Karpas-422 (cell line): ENCODE measurements around the gene DCDC2C. TPM values are rescaled to one million over a fixed set of nuclear protein-coding genes. Genes with fewer than 3 reads are reported as not detected.
"Not testable (repeated sequence)": the region's sequence is repeated elsewhere in the genome, so short reads cannot be mapped to it uniquely, and the experiment has no call there.

Experiments used
- DNase-seq: peaks from one replicate; pipeline ENCODE4 v3.0.0-alpha.2; 2015
- H2AFZ ChIP-seq: fragments of 200-600 bp; sonication (generic); 2 replicates; pipeline ENCODE4 v1.6.1; 2014; ENCODE audit warnings: antibody characterized with exemption, low read length, mixed read lengths
- H3K27ac ChIP-seq: fragments of 200-600 bp; sonication (generic); 2 replicates; pipeline ENCODE4 v1.5.1; 2014; ENCODE audit warnings: mild to moderate bottlenecking, low read length, moderate library complexity
- H3K27me3 ChIP-seq: fragments of 200-600 bp; sonication (generic); 2 replicates; pipeline ENCODE4 v1.6.1; 2014; ENCODE audit warnings: low read length, mixed read lengths
- H3K36me3 ChIP-seq: fragments of 200-600 bp; sonication (generic); 2 replicates; pipeline ENCODE4 v1.6.1; 2014; ENCODE audit warnings: low read length, mixed read lengths; ENCODE audit not compliant: insufficient read depth
- H3K4me1 ChIP-seq: fragments of 200-600 bp; sonication (generic); 2 replicates; pipeline ENCODE4 v1.6.1; 2014; ENCODE audit warnings: mild to moderate bottlenecking, low read length, mixed read lengths
- H3K4me2 ChIP-seq: fragments of 200-600 bp; sonication (generic); 2 replicates; pipeline ENCODE4 v1.6.1; 2014; ENCODE audit warnings: low read length, low read depth, mild to moderate bottlenecking; ENCODE audit not compliant: poor library complexity, severe bottlenecking
- H3K4me3 ChIP-seq: fragments of 200-600 bp; sonication (generic); 2 replicates; pipeline ENCODE4 v1.5.1; 2014; ENCODE audit warnings: mild to moderate bottlenecking, antibody characterized with exemption, low read length, mixed read lengths
- H3K79me2 ChIP-seq: fragments of 200-600 bp; sonication (generic); 2 replicates; pipeline ENCODE4 v1.6.1; 2014; ENCODE audit warnings: mild to moderate bottlenecking, low read length, mixed read lengths
- H3K9ac ChIP-seq: fragments of 200-600 bp; sonication (generic); 2 replicates; pipeline ENCODE4 v1.6.0; 2014; ENCODE audit warnings: low read length
- H3K9me2 ChIP-seq: fragments of 200-600 bp; sonication (generic), shearing (Covaris generic); replicated peaks from 2 replicates; pipeline ENCODE4 v1.6.0; 2014; ENCODE audit warnings: mild to moderate bottlenecking, low read length, moderate library complexity; ENCODE audit not compliant: insufficient read depth
- H3K9me3 ChIP-seq: fragments of 300-700, 200-600 bp; sonication (generic); 2 replicates; pipeline ENCODE4 v1.6.1; 2014; ENCODE audit warnings: low read length, mixed read lengths
- H4K20me1 ChIP-seq: fragments of 200-600 bp; sonication (generic); 2 replicates; pipeline ENCODE4 v1.6.1; 2014; ENCODE audit warnings: mild to moderate bottlenecking, antibody characterized with exemption, low read length, low read depth; ENCODE audit not compliant: insufficient read depth
- total RNA-seq: library from RNA; depleted of rRNA; stranded (reverse); fragments of >200 nt; shearing (Covaris generic); gene quantifications from 2 replicates; pipeline ENCODE4 v1.2.3, GENCODE V29; 2014; ENCODE audit warnings: low replicate concordance

Gene DCDC2C
- total RNA-seq, 1 experiment from 2014 or later = not detected

DNA sequence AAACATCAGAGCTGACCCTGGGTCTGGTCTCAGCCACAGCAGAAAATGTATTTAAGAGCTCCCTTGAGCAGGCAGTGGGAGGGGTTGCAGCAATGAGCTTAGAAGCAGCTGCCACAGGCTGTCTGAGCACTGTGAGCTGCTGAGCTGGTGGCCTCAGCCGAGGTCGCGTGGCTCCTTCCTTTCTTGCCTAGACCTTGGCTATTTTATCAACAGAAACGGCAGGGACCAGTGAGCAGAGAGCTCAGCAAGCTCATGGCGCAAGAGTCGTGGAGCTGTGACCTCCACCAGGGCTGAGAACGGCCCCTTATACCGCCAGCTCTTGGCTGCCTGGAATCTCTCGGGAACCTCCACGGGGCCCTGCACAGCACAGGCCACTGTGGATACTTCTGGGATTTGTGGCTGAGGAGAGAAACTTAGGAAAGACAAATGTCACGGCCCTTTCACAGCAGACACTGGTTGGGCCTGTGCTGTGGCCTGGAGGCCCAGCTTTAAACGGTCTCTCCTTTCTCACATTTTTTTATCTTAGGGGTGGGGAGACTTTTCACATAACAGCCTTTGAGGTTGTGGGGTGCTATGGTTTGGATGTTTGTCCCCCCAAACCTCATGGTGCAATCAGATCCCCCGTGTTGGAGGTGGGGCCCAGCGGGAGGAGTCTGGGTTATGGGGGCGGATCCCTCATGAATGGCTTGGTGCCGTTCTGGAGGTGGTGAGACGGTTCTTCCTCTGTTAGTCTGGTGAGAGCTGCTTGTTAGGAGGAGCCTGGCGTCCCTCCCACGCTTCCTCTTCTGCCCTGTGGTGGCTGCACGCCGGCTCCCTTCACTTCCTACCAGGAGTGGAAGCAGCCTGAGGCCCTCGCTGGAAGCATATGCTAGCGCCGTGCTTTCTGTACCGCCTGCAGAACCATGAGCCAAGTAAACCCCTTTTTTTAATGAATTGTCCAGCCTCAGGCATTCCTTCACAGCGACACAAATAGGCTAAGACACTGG, 43.6 kb upstream of the DCDC2C start:
- no peaks in the 10 kb centered on the region for H3K9me3 ChIP-seq
- no peak overlapping the region for H3K27ac ChIP-seq
- no peaks in the 10 kb centered on the region for H3K36me3 ChIP-seq
- no peaks in the 10 kb centered on the region for H3K9me2 ChIP-seq
- no peaks in the 10 kb centered on the region for H3K27me3 ChIP-seq
- no peak overlapping the region for H3K4me3 ChIP-seq
- no peaks in the 10 kb centered on the region for H3K79me2 ChIP-seq
- no peak overlapping the region for H3K9ac ChIP-seq
- no peak overlapping the region for H3K4me2 ChIP-seq
- no peaks in the 10 kb centered on the region for H4K20me1 ChIP-seq
- DNase-seq = no peak
- H2AFZ ChIP-seq = no peak overlapping the region
- H3K4me1 ChIP-seq = peaks cover 4% of the 10 kb centered on the region

DNA sequence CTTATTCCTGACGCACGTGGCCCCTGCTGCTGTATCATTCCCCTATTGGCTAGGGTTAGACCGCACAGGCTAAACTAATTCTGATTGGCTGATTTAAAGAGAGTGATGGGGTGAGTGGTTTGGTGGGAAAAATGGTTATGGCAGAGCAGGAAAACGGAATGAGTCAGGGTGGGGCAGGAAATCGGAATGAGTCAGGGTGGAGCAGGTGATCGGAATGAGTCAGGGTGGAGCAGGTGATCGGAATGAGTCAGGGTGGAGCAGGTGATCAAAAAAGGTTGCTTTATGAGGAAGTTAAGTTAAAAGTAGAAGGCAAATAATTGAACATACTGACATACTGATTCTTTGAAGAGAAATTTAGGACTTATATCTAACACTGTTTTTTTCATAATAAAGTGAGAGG, 42.7 kb upstream of the DCDC2C start:
- not testable (repeated sequence) for H3K36me3 ChIP-seq, H3K79me2 ChIP-seq, H4K20me1 ChIP-seq, H2AFZ ChIP-seq, DNase-seq, H3K4me1 ChIP-seq, H3K27ac ChIP-seq, H3K4me2 ChIP-seq, H3K27me3 ChIP-seq, H3K4me3 ChIP-seq, H3K9me2 ChIP-seq, H3K9me3 ChIP-seq, H3K9ac ChIP-seq

DNA sequence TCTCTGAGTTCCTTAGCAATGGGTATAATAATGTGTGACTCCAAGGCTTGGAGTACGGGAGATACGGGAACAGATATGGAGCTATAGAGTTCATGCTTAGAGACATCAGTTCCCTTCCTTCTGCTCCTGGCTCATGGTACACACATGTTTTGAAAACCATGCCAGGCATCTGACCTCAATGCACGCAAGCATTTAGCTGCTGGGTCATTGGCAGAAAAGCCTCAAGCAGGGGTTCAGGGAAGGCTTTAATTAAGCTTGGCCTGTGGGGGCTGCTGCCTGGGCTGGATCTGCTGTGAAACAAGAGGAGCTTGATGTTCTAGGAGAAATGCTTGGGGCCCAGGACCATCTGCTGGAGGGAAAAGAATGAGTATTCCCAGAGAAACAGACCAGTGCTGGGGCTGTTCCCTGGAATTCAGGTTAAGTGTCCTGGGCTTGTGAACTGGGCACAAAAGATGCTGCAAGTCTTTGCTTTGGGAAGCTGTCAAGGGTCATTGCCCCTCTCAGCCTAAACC, 42.2 kb upstream of the DCDC2C start:
- DNase-seq = no peak
- Histone ChIP-seq H3K79me2 (no peaks in the 10 kb centered on the region), H2AFZ (no peak overlapping the region)

DNA sequence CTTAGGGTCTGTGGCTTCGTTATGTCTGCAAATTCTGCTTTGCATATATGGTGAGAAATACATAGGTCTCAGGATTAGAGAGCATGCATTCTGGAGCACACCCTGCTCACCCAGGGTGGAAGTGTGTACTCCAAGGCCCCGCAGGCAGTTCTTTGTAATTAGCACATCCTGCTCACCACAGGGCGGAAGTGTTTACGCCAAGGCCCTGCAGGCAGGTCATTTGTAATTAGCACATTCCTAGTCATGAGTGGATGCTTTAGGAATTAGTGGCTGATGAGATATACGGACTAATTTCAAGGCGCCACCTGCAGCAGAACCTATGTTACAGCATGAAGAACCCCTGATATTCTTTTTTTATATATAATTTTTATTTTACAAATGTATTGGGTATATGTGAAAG, 41.1 kb upstream of the DCDC2C start:
- H3K4me2 ChIP-seq = no peak overlapping the region
- no peak for DNase-seq
- H3K9me3 ChIP-seq = no peaks in the 10 kb centered on the region
- H3K36me3 ChIP-seq = no peaks in the 10 kb centered on the region
- H3K79me2 ChIP-seq = no peaks in the 10 kb centered on the region
- H3K4me3 ChIP-seq = no peak overlapping the region
- no peak overlapping the region for H3K9ac ChIP-seq
- H3K27me3 ChIP-seq = no peaks in the 10 kb centered on the region
- H3K27ac ChIP-seq = no peak overlapping the region
- no peaks in the 10 kb centered on the region for H3K9me2 ChIP-seq
- H4K20me1 ChIP-seq = no peaks in the 10 kb centered on the region
- no peak overlapping the region for H2AFZ ChIP-seq
- H3K4me1 ChIP-seq = no peaks in the 10 kb centered on the region

More for the DNA sequence above, 42.2 kb upstream of the DCDC2C start:
- Histone ChIP-seq H3K4me3 (no peak overlapping the region), H3K9me3 (no peaks in the 10 kb centered on the region), H3K4me2 (no peak overlapping the region), H3K9ac (no peak overlapping the region), H3K9me2 (no peaks in the 10 kb centered on the region), H4K20me1 (no peaks in the 10 kb centered on the region), H3K36me3 (no peaks in the 10 kb centered on the region), H3K4me1 (peaks cover 4% of the 10 kb centered on the region), H3K27me3 (no peaks in the 10 kb centered on the region), H3K27ac (no peak overlapping the region)

DNA sequence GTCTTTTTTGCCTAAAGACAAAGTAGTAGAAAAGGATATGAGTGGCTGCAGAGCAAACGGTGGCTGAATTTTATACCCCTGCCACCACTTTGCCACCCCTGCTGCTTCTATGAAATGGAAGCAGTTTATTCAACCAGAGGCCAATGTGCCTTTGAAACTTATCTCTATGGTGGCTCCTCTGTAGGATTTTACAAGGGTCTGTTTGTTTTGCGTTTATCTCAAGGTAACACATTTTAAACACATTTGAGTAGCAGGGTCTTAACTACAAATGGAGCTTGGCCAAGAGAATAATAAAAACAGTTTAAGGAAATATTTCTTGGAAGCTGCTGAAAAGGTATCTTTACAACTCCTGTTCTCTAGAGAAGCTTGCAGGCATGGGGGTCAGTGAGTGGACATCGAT, 39.3 kb upstream of the DCDC2C start:
- Histone ChIP-seq H2AFZ (no peak overlapping the region), H3K4me1 (no peaks in the 10 kb centered on the region), H3K4me3 (no peak overlapping the region), H3K36me3 (no peaks in the 10 kb centered on the region), H3K4me2 (no peak overlapping the region), H4K20me1 (no peaks in the 10 kb centered on the region), H3K79me2 (no peaks in the 10 kb centered on the region), H3K9me2 (no peaks in the 10 kb centered on the region), H3K27ac (no peak overlapping the region), H3K27me3 (no peaks in the 10 kb centered on the region), H3K9ac (no peak overlapping the region), H3K9me3 (no peaks in the 10 kb centered on the region)
- DNase-seq = no peak

DNA sequence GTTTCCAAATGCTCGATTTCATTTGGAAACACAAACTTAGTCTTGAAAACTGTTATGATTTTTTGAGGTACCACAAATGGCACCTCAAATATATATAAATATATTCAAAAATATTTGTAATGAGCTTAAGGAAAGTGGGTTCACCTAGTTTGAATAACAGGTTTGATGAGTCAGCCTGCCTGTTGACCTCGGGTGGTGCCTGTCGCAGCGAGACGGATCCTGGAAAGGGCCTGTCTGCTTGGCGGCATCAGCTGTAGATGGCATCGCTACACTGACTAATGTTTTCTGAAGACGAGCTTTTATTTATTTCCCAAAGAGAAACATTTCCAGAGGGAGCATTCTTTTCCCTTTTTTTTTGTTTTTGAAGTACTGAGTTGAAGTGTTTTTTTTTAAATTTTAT, 38.5 kb upstream of the DCDC2C start:
- Histone ChIP-seq H2AFZ (no peak overlapping the region), H3K36me3 (no peaks in the 10 kb centered on the region), H3K27me3 (no peaks in the 10 kb centered on the region), H3K9me2 (no peaks in the 10 kb centered on the region), H4K20me1 (no peaks in the 10 kb centered on the region), H3K9me3 (no peaks in the 10 kb centered on the region), H3K9ac (no peak overlapping the region), H3K79me2 (no peaks in the 10 kb centered on the region), H3K4me1 (no peaks in the 10 kb centered on the region), H3K27ac (no peak overlapping the region), H3K4me2 (no peak overlapping the region), H3K4me3 (no peak overlapping the region)
- no peak for DNase-seq

DNA sequence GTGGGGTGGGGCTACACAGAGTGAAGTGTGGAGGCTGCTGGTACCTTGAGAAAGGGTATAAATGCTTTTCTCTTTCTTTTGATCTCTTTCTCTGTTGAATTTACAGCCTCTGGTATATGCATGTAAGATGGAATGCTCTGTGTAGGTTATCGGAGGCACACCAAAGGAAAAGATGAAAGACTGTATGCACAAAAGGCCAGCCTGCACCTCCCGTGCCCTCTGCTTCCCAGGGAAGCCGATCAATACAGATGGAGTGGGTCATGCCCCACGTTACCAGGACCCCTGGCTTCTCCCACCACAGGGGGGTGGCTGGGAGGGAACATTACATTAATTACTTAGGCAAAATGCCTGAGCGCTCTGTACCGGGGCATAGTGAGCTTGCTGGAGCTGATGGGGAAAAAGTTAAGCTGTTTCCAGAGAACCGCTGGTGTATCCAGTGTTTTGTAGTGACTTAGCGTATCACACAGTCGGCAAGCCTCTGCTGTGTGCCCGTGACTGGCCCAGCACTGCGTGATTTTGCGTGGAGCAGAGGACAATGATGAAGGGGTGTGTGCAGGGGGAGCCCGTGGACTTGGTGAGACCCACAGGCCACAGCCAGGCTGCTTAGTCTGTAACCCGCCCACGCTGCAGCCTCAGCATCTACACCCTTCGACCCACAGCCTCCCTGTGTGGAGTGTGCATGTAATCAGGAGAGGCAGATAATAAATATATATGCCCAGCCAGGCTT, 37.3 kb upstream of the DCDC2C start:
- Histone ChIP-seq H3K9ac (no peak overlapping the region), H3K4me3 (no peak overlapping the region), H3K4me2 (no peak overlapping the region), H3K27ac (no peak overlapping the region), H2AFZ (no peak overlapping the region), H3K4me1 (no peaks in the 10 kb centered on the region), H3K36me3 (no peaks in the 10 kb centered on the region), H4K20me1 (no peaks in the 10 kb centered on the region), H3K27me3 (no peaks in the 10 kb centered on the region), H3K79me2 (no peaks in the 10 kb centered on the region), H3K9me2 (no peaks in the 10 kb centered on the region), H3K9me3 (no peaks in the 10 kb centered on the region)
- DNase-seq = no peak

DNA sequence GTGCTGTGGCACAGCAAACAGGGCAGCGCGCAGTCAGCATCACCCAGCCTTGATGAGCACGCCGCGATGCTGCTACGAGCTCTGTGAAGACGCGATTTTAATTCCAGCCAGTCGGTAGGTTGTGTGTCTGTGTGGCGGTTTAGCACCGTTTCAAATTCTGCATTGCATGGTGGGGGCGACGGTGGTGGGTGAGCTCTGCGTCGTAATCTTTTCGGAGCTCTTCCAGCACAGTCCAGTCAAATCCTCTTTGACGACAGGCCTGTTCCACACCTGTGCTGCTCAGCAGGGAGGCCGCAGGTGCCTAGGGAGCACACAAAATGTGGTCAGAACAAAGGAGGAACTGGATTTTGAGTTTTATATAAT, 36.8 kb upstream of the DCDC2C start:
- Histone ChIP-seq H3K9me2 (no peaks in the 10 kb centered on the region), H3K9me3 (no peaks in the 10 kb centered on the region), H3K9ac (no peak overlapping the region), H2AFZ (no peak overlapping the region), H4K20me1 (no peaks in the 10 kb centered on the region), H3K4me2 (no peak overlapping the region), H3K36me3 (no peaks in the 10 kb centered on the region), H3K4me3 (no peak overlapping the region), H3K4me1 (no peaks in the 10 kb centered on the region), H3K79me2 (no peaks in the 10 kb centered on the region), H3K27ac (no peak overlapping the region), H3K27me3 (no peaks in the 10 kb centered on the region)
- no peak for DNase-seq
